ENCODE measurements around the gene TMEM86B. TPM values are rescaled to one million over a fixed set of nuclear protein-coding genes. Genes with fewer than 3 reads are reported as not detected.

The TMEM86B gene
- polyA plus RNA-seq, 1 of the 3 experiments (the other 2 are of a cell fraction), result 3.0 TPM

DNA sequence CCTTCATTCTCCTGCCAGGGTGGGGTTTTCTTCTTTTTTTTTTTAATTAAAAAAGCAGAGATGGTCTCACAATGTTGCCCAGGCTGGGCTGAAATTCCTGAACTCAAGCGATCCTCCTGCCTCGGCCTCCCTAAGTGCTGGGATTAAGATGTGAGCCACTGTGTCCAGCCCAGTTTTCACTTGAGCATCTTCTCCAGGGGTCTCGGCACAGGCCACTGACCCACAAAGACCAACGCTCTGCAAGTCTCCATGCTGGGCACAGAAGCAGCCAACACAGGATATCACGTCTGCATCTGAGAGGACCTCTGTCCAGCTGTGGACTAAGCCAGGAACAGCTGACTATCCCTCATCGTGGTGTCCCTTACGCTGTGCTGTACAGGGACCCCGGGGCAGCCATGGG lies 9.5 kb upstream of the TMEM86B start:
- H3K4me3 ChIP-seq (ENCODE audit: low read depth in 2 of 2, low read length in 1 of 2), result no peak overlapping the region
- WGBS (ENCODE audit: low lambda C conversion rate), result 93% methylated on average over 7 of the region's 8 CpGs
- DNase-seq, result no peak
- CTCF ChIA-PET, result interaction anchor here (1.1 kb wide), 1 partner anchor 10 kb away, joined by 5 read pairs; no protein-coding TSS in a partner anchor
- H3K36me3 ChIP-seq (replicated peaks in 1 of 2; ENCODE audit: control insufficient read depth in 1 of 2, insufficient read depth in 2 of 2, low read length in 1 of 2), result peaks cover 33 to 74% of the 10 kb centered on the region in 2 experiments
- no peaks in the 10 kb centered on the region for H3K27me3 ChIP-seq (ENCODE audit: insufficient read depth)
- no peaks in the 10 kb centered on the region for H3F3A ChIP-seq (replicated peaks; ENCODE audit: insufficient read depth)
- no peaks in the 10 kb centered on the region for H3K4me1 ChIP-seq (ENCODE audit: control insufficient read depth in 1 of 2, insufficient read depth in 2 of 2, low read depth in 1 of 2, low read length in 1 of 2)
- H3K9me2 ChIP-seq, result no peaks in the 10 kb centered on the region
- H3K9ac ChIP-seq, result no peak overlapping the region
- no peak overlapping the region for H2AFZ ChIP-seq (ENCODE audit: low read depth)
- H4K20me1 ChIP-seq (ENCODE audit: insufficient read depth), result no peaks in the 10 kb centered on the region
- H3K4me2 ChIP-seq, result no peak overlapping the region
- no peak for TF ChIP-seq GABPA (IDR thresholded peaks at IDR 0.05; ENCODE audit: low read depth)
- no peak for TF ChIP-seq CHD2 (IDR thresholded peaks at IDR 0.05; ENCODE audit: low read length, partially characterized antibody)
- TF ChIP-seq, protein P1, sequence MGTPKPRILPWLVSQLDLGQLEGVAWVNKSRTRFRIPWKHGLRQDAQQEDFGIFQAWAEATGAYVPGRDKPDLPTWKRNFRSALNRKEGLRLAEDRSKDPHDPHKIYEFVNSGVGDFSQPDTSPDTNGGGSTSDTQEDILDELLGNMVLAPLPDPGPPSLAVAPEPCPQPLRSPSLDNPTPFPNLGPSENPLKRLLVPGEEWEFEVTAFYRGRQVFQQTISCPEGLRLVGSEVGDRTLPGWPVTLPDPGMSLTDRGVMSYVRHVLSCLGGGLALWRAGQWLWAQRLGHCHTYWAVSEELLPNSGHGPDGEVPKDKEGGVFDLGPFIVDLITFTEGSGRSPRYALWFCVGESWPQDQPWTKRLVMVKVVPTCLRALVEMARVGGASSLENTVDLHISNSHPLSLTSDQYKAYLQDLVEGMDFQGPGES (IDR thresholded peaks at IDR 0.05; ENCODE audit: low read depth, low read length), result no peak
- no peak for TF ChIP-seq EP300 (IDR thresholded peaks at IDR 0.05; ENCODE audit: borderline replicate concordance in 1 of 2, low read depth in 1 of 2, low read length in 1 of 2)
- no peak for TF ChIP-seq SIN3A (IDR thresholded peaks at IDR 0.05; ENCODE audit: borderline replicate concordance, low read depth, low read length)
- no peak for TF ChIP-seq TCF12 (IDR thresholded peaks at IDR 0.05)
- TF ChIP-seq, protein P2, sequence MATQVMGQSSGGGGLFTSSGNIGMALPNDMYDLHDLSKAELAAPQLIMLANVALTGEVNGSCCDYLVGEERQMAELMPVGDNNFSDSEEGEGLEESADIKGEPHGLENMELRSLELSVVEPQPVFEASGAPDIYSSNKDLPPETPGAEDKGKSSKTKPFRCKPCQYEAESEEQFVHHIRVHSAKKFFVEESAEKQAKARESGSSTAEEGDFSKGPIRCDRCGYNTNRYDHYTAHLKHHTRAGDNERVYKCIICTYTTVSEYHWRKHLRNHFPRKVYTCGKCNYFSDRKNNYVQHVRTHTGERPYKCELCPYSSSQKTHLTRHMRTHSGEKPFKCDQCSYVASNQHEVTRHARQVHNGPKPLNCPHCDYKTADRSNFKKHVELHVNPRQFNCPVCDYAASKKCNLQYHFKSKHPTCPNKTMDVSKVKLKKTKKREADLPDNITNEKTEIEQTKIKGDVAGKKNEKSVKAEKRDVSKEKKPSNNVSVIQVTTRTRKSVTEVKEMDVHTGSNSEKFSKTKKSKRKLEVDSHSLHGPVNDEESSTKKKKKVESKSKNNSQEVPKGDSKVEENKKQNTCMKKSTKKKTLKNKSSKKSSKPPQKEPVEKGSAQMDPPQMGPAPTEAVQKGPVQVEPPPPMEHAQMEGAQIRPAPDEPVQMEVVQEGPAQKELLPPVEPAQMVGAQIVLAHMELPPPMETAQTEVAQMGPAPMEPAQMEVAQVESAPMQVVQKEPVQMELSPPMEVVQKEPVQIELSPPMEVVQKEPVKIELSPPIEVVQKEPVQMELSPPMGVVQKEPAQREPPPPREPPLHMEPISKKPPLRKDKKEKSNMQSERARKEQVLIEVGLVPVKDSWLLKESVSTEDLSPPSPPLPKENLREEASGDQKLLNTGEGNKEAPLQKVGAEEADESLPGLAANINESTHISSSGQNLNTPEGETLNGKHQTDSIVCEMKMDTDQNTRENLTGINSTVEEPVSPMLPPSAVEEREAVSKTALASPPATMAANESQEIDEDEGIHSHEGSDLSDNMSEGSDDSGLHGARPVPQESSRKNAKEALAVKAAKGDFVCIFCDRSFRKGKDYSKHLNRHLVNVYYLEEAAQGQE (IDR thresholded peaks at IDR 0.05; ENCODE audit: low read depth, low read length), result no peak
- TF ChIP-seq TEAD4 (IDR thresholded peaks at IDR 0.05; ENCODE audit: borderline replicate concordance, insufficient read depth), result no peak
- TF ChIP-seq NFIC (IDR thresholded peaks at IDR 0.05; ENCODE audit: borderline replicate concordance), result no peak
- no peak for TF ChIP-seq RAD21 (IDR thresholded peaks at IDR 0.05; ENCODE audit: low read length)
- TF ChIP-seq, protein P3, sequence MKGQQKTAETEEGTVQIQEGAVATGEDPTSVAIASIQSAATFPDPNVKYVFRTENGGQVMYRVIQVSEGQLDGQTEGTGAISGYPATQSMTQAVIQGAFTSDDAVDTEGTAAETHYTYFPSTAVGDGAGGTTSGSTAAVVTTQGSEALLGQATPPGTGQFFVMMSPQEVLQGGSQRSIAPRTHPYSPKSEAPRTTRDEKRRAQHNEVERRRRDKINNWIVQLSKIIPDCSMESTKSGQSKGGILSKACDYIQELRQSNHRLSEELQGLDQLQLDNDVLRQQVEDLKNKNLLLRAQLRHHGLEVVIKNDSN (IDR thresholded peaks at IDR 0.05; ENCODE audit: borderline replicate concordance, low read depth), result no peak
- no peak for TF ChIP-seq SMC3 (IDR thresholded peaks at IDR 0.05; ENCODE audit: low read depth, low read length)
- TF ChIP-seq JUND (IDR thresholded peaks at IDR 0.05), result no peak
- TF ChIP-seq, protein P4, sequence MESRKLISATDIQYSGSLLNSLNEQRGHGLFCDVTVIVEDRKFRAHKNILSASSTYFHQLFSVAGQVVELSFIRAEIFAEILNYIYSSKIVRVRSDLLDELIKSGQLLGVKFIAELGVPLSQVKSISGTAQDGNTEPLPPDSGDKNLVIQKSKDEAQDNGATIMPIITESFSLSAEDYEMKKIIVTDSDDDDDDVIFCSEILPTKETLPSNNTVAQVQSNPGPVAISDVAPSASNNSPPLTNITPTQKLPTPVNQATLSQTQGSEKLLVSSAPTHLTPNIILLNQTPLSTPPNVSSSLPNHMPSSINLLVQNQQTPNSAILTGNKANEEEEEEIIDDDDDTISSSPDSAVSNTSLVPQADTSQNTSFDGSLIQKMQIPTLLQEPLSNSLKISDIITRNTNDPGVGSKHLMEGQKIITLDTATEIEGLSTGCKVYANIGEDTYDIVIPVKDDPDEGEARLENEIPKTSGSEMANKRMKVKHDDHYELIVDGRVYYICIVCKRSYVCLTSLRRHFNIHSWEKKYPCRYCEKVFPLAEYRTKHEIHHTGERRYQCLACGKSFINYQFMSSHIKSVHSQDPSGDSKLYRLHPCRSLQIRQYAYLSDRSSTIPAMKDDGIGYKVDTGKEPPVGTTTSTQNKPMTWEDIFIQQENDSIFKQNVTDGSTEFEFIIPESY (IDR thresholded peaks at IDR 0.05; ENCODE audit: borderline replicate concordance, low read depth), result no peak
- no peaks in the 10 kb centered on the region for H3K79me2 ChIP-seq (ENCODE audit: insufficient read depth)
- POLR2A ChIA-PET, result no interaction called here
- H3K9me3 ChIP-seq, result no peaks in the 10 kb centered on the region
- no peak overlapping the region for H3K27ac ChIP-seq (ENCODE audit: low read depth in 2 of 2, low read length in 1 of 2)
